DMS114 treated with DMSO at 0.1 percent for 48 hours (cell line): ENCODE results near the gene FGL2.
"Not testable (repeated sequence)": the region's sequence is repeated elsewhere in the genome, so short reads cannot be mapped to it uniquely, and the experiment has no call there.

Source experiments
- DNase-seq: peaks from one replicate; lab custom pipeline; 2025; ENCODE audit not compliant: unreplicated experiment; lab: John Stamatoyannopoulos, UW

The FGL2 gene

DNA sequence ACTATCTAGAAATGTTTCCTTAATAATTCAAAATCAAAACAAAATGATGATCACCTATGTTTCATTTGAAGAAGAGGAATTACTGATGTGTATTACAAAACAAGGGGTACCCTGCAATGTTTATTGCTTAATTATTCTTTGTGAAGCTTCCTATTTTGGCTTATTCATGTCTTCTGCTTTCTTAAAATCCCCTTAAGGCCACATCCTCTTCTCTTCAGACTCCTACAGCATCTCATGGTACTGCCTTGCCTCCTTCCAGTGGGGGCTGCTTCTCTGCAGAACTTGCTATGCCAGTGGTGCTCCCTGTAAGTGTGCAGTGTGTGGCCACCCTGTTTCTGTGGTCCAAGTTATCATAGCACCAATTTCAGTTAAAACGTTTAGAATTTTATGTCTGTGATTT lies 42.2 kb downstream of the FGL2 start:
- DNase-seq: no peak

DNA sequence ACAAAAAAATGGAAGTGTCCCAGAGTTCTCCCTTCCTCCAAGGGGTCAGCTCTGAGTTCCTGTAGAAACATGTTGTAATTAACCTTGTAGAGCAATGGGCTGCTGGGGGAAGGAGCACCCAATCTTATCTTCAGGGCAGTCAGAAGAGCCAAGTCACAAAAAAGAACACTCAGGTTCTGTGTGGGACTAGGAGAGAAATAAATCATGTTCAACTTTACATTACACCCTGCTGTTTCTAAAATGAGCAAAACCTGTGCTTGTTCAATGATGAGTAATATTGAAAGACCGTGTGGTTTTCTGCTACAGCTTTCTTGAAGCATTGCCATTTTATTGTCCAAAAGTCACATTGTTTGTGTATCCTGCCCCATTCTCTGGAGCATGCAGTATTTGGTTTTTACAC lies 42.6 kb downstream of the FGL2 start:
- DNase-seq: not testable (repeated sequence)

DNA sequence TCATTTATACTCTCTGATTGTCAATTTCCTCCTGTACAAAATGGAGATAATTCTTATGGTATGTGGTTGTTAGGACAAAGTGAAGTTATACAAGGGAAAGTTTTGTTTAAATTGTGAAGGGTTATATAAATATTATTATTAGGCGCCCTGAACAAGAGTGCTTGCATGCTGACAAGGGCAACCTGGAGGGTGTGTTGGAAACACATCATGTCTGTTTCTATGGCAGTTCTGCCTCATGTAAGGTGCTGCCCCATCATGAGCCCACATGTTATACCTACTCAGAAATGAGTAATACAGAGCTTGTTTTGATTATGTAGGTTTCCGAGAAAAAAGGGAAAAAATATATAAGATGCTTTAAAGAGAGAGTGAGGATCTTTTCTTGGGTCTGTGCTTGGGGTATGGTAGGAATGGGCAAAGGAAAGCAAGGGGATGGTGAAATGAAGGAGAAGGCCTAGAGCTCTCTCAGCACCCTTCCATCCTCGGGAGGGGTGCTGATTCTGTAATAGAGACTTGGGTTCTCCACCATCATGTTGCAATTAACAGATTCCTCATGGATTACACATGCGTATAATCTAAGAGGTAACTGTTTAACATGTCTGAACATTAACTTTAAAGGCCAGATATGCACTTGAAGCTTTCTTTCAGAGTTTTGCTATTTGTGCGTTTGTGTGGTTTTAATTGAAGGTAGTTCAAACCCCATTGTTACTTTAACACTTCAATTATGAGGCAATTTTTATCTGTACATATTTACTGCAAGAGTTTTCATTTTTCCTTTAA lies 43.8 kb downstream of the FGL2 start:
- DNase-seq: not testable (repeated sequence)

DNA sequence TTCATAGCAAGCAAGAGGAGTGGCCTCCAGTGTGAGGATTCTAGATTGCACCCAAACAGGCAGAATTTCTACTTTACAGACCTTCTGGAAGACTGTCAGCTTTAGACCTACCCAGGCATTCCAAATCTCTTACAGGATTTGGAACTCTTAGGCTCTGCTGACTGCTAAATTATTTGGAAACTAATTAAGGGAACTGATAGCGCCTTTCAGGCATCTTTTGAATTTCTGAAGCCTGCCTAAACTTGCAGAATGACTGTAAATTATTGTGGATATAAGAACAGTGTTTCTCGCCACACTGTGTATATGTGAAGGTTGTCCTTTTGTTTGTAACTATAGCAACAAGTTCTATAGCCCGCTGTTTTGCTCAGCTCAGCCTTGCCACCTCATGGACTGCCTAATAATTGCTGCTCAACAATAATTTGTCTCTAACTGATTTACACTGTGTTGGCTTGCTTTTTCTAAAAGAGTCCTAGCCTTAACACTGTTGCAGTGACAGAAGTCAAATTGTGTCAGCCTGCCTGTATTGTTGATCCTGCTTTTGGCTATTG lies 44.6 kb downstream of the FGL2 start:
- DNase-seq: not testable (repeated sequence)

DNA sequence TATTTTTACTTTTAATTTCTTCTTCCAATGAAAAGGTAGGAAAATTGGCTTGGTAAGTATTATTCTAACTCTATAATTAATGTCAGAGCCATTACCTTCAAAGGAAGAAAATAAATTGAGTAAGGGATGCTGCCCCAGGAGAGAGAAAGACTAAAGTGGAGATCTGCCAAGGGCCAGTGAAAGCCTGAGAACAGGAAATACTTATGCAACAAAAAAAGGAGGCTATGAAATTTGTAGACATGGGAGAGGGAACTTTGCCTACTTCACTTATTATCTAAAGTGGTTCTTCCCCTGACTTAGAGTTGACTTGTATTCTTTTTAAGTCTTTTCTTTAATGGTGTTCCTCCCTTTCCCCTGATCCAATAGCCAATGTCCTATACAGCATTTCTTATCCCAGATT lies 47.4 kb downstream of the FGL2 start:
- not testable (repeated sequence) for DNase-seq
